ENCODE measurements around the gene ZBTB44.

The ZBTB44 gene

GRCh38 chr11:130314750-130315285 lies at the start of gene ZBTB44:
Gene ZBTB44 (minus strand): TSS chr11:130314917. CDS start chr11:130261873, 53,044 bp downstream.
- in situ Hi-C loops (cut with HindIII; ENCODE audit: low sequenced_read_pairs) = no loop called here
- H3K4me3 ChIP-seq (ENCODE audit: low read depth, low read length) = peak within 1 kb of the TSS; percentile 81
- DNase-seq (ENCODE audit: low read depth, low spot score) = peak; percentile 84
- no peak for TF ChIP-seq CTCF (IDR thresholded peaks at IDR 0.05; ENCODE audit: low read depth, low read length)

GRCh38 chr11:130359419-130359818 lies 44.7 kb upstream of the ZBTB44 start:
- no peak overlapping the region for H3K4me3 ChIP-seq (ENCODE audit: low read depth, low read length)
- no peak for TF ChIP-seq CTCF (IDR thresholded peaks at IDR 0.05; ENCODE audit: low read depth, low read length)
- in situ Hi-C loops (cut with HindIII; ENCODE audit: low sequenced_read_pairs) = no loop called here
- no peak for DNase-seq (ENCODE audit: low read depth, low spot score)

- no peak overlapping the region for H3K4me3 ChIP-seq (ENCODE audit: low read depth, low read length)
- in situ Hi-C loops (cut with HindIII; ENCODE audit: low sequenced_read_pairs) = no loop called here
- TF ChIP-seq CTCF (IDR thresholded peaks at IDR 0.05; ENCODE audit: low read depth, low read length) = no peak
- DNase-seq (ENCODE audit: low read depth, low spot score) = no peak
These were observed 43.7 kb upstream of the ZBTB44 start for GRCh38 chr11:130358398-130358797.

GRCh38 chr11:130347261-130347660 lies 32.5 kb upstream of the ZBTB44 start:
- in situ Hi-C loops (cut with HindIII; ENCODE audit: low sequenced_read_pairs) = no loop called here
- DNase-seq (ENCODE audit: low read depth, low spot score) = no peak
- H3K4me3 ChIP-seq (ENCODE audit: low read depth, low read length) = no peak overlapping the region
- no peak for TF ChIP-seq CTCF (IDR thresholded peaks at IDR 0.05; ENCODE audit: low read depth, low read length)

- in situ Hi-C loops (cut with HindIII; ENCODE audit: low sequenced_read_pairs) = no loop called here
- no peak for TF ChIP-seq CTCF (IDR thresholded peaks at IDR 0.05; ENCODE audit: low read depth, low read length)
- H3K4me3 ChIP-seq (ENCODE audit: low read depth, low read length) = no peak overlapping the region
- no peak for DNase-seq (ENCODE audit: low read depth, low spot score)
These were observed 30.1 kb upstream of the ZBTB44 start for GRCh38 chr11:130344841-130345240.

- TF ChIP-seq CTCF (IDR thresholded peaks at IDR 0.05; ENCODE audit: low read depth, low read length) = no peak
- no peak for DNase-seq (ENCODE audit: low read depth, low spot score)
- H3K4me3 ChIP-seq (ENCODE audit: low read depth, low read length) = no peak overlapping the region
- in situ Hi-C loops (cut with HindIII; ENCODE audit: low sequenced_read_pairs) = no loop called here
These were observed 26.1 kb upstream of the ZBTB44 start for GRCh38 chr11:130340671-130341319.

All from astrocyte of the spinal cord (primary cell).